ENCODE data around the gene RMND5A. TPM values are rescaled to one million over a fixed set of nuclear protein-coding genes. Genes with fewer than 3 reads are reported as not detected.

The RMND5A gene
- total RNA-seq, 4 donors from 2014 or later = 72.5 to 92.4 (median 85.8) TPM

DNA sequence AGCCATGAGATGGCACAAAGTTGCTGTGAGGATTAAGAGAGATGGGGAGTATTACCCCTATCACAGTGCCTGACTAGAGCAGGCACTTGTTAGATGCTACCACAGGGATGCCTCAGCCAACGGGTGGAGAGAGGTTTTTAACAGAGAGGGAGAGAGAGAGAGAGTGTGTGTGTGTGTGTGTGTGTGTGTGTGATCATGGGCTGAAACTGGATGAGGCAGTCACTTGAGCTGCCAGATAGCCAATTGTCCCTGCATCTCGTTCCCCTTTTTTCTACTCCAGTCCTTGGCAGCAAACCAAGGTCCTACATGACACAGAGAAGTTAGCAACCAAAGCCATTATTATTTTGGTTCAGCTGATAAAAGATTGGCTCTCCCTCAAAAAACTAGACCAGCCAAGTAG lies 67.6 kb downstream of the RMND5A start:
- TF ChIP-seq, protein P1, sequence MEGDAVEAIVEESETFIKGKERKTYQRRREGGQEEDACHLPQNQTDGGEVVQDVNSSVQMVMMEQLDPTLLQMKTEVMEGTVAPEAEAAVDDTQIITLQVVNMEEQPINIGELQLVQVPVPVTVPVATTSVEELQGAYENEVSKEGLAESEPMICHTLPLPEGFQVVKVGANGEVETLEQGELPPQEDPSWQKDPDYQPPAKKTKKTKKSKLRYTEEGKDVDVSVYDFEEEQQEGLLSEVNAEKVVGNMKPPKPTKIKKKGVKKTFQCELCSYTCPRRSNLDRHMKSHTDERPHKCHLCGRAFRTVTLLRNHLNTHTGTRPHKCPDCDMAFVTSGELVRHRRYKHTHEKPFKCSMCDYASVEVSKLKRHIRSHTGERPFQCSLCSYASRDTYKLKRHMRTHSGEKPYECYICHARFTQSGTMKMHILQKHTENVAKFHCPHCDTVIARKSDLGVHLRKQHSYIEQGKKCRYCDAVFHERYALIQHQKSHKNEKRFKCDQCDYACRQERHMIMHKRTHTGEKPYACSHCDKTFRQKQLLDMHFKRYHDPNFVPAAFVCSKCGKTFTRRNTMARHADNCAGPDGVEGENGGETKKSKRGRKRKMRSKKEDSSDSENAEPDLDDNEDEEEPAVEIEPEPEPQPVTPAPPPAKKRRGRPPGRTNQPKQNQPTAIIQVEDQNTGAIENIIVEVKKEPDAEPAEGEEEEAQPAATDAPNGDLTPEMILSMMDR (IDR thresholded peaks at IDR 0.05) = no peak
- TF ChIP-seq POLR2A (IDR thresholded peaks at IDR 0.05) = no peak
- no peak for DNase-seq (ENCODE audit: low spot score in 2 of 2)
- intact Hi-C loops (cut with DNase I; ENCODE audit: low total_unique reads) = no loop called here
- H3K4me3 ChIP-seq (ENCODE audit: low read depth, poor library complexity, severe bottlenecking) = no peak overlapping the region
- WGBS, 2 donors = 7 to 20% methylated on average over 2 of the region's 2 CpGs

DNA sequence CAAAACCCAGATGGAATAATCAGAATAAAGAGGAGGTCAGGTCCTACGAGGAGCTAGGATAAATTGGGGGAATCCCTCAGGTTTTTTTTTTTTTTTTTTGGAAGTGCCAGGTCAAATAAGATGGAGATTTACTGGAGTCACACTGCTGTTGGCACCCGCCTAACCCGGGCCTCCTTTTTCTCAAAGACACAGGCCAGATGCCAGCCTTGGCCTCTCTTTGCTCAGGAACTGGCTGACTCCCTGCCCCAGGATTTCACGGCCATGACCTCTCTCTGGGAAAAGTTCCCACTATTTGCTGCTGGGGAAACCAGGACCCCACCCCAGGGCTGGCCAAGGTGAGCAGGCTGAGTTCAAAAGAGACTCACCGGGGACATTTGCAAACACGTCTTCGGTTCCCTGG lies 68.1 kb downstream of the RMND5A start:
- H3K4me3 ChIP-seq (ENCODE audit: low read depth, poor library complexity, severe bottlenecking) = no peak overlapping the region
- intact Hi-C loops (cut with DNase I; ENCODE audit: low total_unique reads) = no loop called here
- no peak for DNase-seq (ENCODE audit: low spot score in 2 of 2)
- WGBS, 2 donors = 40 to 44% methylated on average over 7 of the region's 7 CpGs
- TF ChIP-seq, protein P1 (IDR thresholded peaks at IDR 0.05) = no peak
- TF ChIP-seq POLR2A (IDR thresholded peaks at IDR 0.05) = no peak

DNA sequence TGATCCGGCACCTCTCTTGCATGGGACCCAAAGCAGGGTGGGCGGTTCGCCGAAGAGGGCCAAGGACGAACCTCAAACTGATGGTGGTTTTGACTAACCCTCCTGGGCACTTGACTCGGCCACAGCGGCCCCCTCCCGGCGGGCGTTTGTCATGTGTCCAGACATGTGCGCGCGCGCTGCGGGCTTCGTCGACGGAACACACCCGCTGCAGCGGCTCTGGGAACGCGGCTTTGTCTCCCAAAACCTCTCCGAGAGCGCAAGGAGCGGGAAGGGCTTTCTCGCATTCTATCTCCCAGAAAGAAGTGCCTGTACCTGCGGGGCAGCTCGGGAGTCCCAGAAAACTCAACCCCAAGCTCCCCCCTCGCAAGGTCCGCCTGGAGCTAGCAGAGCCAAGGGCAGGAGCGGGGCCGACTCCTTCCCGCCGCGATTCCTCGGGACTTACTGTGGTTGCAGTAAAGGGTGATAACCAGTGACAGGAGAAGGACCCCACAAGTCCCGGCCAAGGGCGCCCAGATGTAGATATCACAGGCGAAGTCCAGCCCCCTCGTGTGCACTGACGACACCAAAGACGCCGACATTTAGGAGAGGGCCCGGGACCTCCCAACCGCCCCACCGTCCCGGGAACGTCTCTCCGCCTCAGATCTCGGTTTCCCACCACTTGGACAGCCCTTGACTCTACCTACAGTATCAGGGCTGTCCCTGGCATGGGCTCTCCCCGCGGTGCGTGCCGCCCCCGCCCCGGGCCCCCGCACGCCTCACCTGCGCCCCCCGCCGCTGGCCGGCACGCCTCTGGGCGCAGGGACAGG lies 69.0 kb downstream of the RMND5A start:
- intact Hi-C loops (cut with DNase I; ENCODE audit: low total_unique reads) = no loop called here
- WGBS, 2 donors = 4 to 13% methylated on average over 50 to 52 of the region's 64 CpGs
- no peak overlapping the region for H3K4me3 ChIP-seq (ENCODE audit: low read depth, poor library complexity, severe bottlenecking)
- TF ChIP-seq POLR2A (IDR thresholded peaks at IDR 0.05) = no peak
- TF ChIP-seq, protein P1 (IDR thresholded peaks at IDR 0.05) = no peak
- no peak for DNase-seq (ENCODE audit: low spot score in 2 of 2)

DNA sequence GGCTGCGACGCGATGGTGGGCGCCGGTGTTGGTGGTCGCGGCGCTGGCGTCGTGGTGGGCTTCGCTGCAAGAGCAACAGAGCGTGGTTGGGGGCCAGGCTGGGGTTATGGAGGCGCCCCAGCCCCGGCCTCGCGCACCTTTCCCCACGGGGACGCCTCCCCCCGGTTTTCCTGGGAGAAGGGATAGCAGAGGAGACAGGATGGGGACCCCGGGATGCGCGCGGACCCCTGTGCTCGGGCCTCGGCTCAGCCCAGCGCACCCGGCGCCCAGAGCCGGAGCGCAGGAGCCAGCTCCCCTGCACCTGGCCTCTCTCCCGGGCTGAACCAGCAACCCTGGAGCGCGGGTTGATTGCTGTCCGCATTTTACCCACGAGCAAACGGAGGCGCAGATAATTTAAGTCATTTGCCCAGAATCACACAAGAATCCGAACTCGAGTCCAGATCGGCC lies 69.6 kb downstream of the RMND5A start:
- TF ChIP-seq POLR2A (IDR thresholded peaks at IDR 0.05) = no peak
- TF ChIP-seq, protein P1 (IDR thresholded peaks at IDR 0.05) = no peak
- 10 to 11% methylated on average over 21 to 28 of the region's 40 CpGs for WGBS, 2 donors
- no peak for DNase-seq (ENCODE audit: low spot score in 2 of 2)
- H3K4me3 ChIP-seq (ENCODE audit: low read depth, poor library complexity, severe bottlenecking) = no peak overlapping the region
- intact Hi-C loops (cut with DNase I; ENCODE audit: low total_unique reads) = no loop called here

DNA sequence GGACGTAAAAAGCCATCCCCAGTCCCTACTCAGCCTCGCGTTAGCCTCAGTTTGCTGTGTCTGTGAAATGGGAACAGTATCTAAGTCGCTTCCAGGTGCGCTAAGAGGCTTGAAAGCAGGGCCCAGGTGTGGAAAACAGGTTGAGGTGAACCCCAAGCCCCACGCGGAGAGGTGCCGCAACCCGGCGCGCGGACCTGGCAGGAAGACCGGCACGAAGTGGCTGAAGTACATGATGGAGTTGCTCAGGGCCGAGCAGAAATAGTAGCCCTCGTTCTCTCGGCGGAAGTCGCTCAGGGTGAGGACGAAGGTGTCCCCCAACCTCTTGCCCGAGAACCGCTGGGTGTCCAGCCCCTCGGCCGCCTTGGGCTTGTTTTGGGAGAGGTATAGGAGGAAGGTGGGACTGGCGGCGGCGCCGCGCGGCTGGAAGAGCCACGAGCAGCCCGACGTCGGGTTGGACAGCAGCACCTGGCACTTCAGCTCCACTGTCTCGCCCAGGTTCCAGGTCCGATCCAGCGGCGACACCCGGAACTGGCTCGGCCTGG lies 70.1 kb downstream of the RMND5A start:
- H3K4me3 ChIP-seq (ENCODE audit: low read depth, poor library complexity, severe bottlenecking) = no peak overlapping the region
- no peak for TF ChIP-seq POLR2A (IDR thresholded peaks at IDR 0.05)
- intact Hi-C loops (cut with DNase I; ENCODE audit: low total_unique reads) = no loop called here
- 8 to 12% methylated on average over 31 to 35 of the region's 40 CpGs for WGBS, 2 donors
- DNase-seq (ENCODE audit: low spot score in 2 of 2) = no peak

DNA sequence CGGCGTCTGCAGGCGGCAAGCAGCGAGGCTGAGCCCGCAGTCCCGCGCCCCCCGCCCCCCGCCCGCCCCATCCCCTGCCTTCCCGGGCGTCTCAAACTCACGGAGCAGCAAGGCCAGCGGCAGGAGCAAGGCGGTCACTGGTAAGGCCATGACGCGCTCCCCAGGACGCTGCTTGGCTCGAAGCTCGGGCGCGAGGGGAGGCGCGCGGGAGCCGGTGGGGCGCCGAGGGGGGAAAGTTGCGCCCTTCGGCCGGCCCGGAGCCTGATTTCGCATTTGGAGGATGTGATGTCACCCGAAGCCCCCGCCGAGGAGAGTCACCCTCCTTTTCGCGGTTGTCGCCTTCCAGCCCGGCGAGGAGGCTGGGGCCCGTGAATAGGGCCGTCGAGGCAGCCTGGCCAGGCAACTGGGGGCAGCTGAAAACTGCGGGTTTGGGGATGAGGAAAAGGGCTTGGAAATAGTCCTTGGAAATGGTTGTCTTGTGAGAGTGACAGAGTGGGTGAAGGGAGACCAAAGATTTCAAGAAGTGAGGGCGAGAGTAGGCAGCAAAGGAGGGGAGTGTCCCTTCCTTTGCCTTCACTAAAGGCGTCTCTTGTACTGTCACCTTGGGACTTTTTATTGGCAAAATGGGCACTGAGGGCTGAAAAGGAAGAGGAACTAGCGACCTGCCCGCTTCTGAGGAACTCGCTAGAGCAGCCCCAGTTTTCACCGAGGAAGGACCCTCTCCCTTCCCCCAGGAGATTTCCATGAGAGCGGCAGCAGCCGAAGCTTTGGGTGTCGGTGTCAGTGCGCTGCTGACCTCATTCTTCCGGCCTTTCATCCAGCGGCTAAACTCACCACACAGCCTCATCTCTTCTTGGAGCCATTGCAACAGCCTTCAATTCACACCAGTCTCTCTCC lies 70.8 kb downstream of the RMND5A start, which contains the start of gene CD8A:
Gene CD8A, minus strand, starts transcription at position 238 of the 897 bp plus-strand sequence. Its CDS starts 88 bp downstream, at position 150.
- no peak for DNase-seq (ENCODE audit: low spot score in 2 of 2)
- intact Hi-C loops (cut with DNase I; ENCODE audit: low total_unique reads) = no loop called here
- WGBS, 2 donors = 2 to 3% methylated on average over 34 to 54 of the region's 57 CpGs
- no peak within 1 kb of the TSS for H3K4me3 ChIP-seq (ENCODE audit: low read depth, poor library complexity, severe bottlenecking)
- TF ChIP-seq, protein P1 (IDR thresholded peaks at IDR 0.05) = no peak
- TF ChIP-seq POLR2A (IDR thresholded peaks at IDR 0.05) = no peak
